ENCODE results near the gene CAMKK2.
A peak's percentile ranks its signal among the peaks of the same experiment; 100 is the strongest.

The CAMKK2 gene

GRCh38 chr12:121202407-121203355, 93.8 kb downstream of the CAMKK2 start:
- Histone ChIP-seq H3K9me3 (ENCODE audit: control insufficient read depth, insufficient read depth, low read depth, low read length) (no peaks in the 10 kb centered on the region), H3K4me1 (ENCODE audit: control insufficient read depth, insufficient read depth, low read length) (peaks cover 16% of the 10 kb centered on the region), H3K36me3 (ENCODE audit: control insufficient read depth in 2 of 2, insufficient read depth in 1 of 2, low read length in 2 of 2) (no peaks in the 10 kb centered on the region), H3K4me3 (ENCODE audit: low read depth, low read length) (no peak overlapping the region), H3K27ac (ENCODE audit: extremely low read depth, low read depth, low read length) (peak overlapping the region; percentile 56)
- CTCF ChIA-PET = interaction anchor here (0.7 to 0.9 kb wide), 2 partner anchors 13 to 674 kb away, joined by 3 to 4 read pairs; partner anchors contain the start of gene COQ5
- POLR2A ChIA-PET = interaction anchor here (0.6 kb wide), 1 partner anchor 19 kb away, joined by 4 read pairs; no protein-coding TSS in a partner anchor
- TF ChIP-seq ZNF610 (tag by site-specific recombination; IDR thresholded peaks at IDR 0.05; ENCODE audit: borderline replicate concordance) (0 out of 2 replicates have a peak, but pooled peaks have one; percentile 69), ZNF18 (tag by site-specific recombination; IDR thresholded peaks at IDR 0.05) (peak; percentile 81), SETDB1 (IDR thresholded peaks at IDR 0.05; ENCODE audit: insufficient read length, low read length) (no peak), ZNF248 (tag by site-specific recombination; IDR thresholded peaks at IDR 0.05) (no peak), ZNF791 (tag by site-specific recombination; IDR thresholded peaks at IDR 0.05) (no peak), ZNF157 (tag by site-specific recombination; IDR thresholded peaks at IDR 0.05) (no peak), KLF10 (tag by site-specific recombination; IDR thresholded peaks at IDR 0.05) (peak; percentile 86), ZNF114 (tag by site-specific recombination; IDR thresholded peaks at IDR 0.05) (no peak), PRDM1 (tag by site-specific recombination; IDR thresholded peaks at IDR 0.05) (no peak), ZSCAN23 (tag by site-specific recombination; IDR thresholded peaks at IDR 0.05) (peak; percentile 89), YY2 (tag by site-specific recombination; IDR thresholded peaks at IDR 0.05) (no peak), TRIM28 (IDR thresholded peaks at IDR 0.05; ENCODE audit: borderline replicate concordance, low read length) (peak; percentile 45; the same call in 1 of the 2 replicates), HOXC10 (CRISPR knock-in tag; IDR thresholded peaks at IDR 0.05) (no peak), ZNF654 (tag by site-specific recombination; IDR thresholded peaks at IDR 0.05; ENCODE audit: low read depth) (peak; percentile 11; the same call in 1 of the 2 replicates), ZNF544 (tag by site-specific recombination; IDR thresholded peaks at IDR 0.05) (no peak), ZSCAN5A (tag by site-specific recombination; IDR thresholded peaks at IDR 0.05) (no peak), ZNF311 (tag by site-specific recombination; IDR thresholded peaks at IDR 0.05; ENCODE audit: borderline replicate concordance) (no peak), ZNF701 (tag by site-specific recombination; IDR thresholded peaks at IDR 0.05) (no peak), KLF7 (tag by site-specific recombination; IDR thresholded peaks at IDR 0.05; ENCODE audit: borderline replicate concordance) (no peak; the same call in 1 of the 2 replicates), ZNF266 (tag by site-specific recombination; IDR thresholded peaks at IDR 0.05; ENCODE audit: low read depth) (no peak), RBAK (tag by site-specific recombination; IDR thresholded peaks at IDR 0.05) (no peak), MZF1 (tag by site-specific recombination; IDR thresholded peaks at IDR 0.05; ENCODE audit: borderline replicate concordance) (peak; percentile 46; the same call in 1 of the 2 replicates), ZNF658 (tag by site-specific recombination; IDR thresholded peaks at IDR 0.05) (no peak), ZNF513 (tag by site-specific recombination; IDR thresholded peaks at IDR 0.05) (no peak; the same call in 1 of the 2 replicates), ZNF391 (tag by site-specific recombination; IDR thresholded peaks at IDR 0.05; ENCODE audit: borderline replicate concordance, low read depth) (peak; percentile 82; the same call in 1 of the 2 replicates), ZNF362 (tag by site-specific recombination; IDR thresholded peaks at IDR 0.05) (no peak), HOXA7 (CRISPR knock-in tag; IDR thresholded peaks at IDR 0.05; ENCODE audit: borderline replicate concordance) (no peak), ZNF776 (tag by site-specific recombination; IDR thresholded peaks at IDR 0.05; ENCODE audit: borderline replicate concordance) (no peak), GLIS2 (tag by site-specific recombination; IDR thresholded peaks at IDR 0.05) (peak; percentile 56), TCF7L2 (IDR thresholded peaks at IDR 0.05; ENCODE audit: borderline replicate concordance, low read depth, low read length) (no peak), ZBTB8A (tag by site-specific recombination; IDR thresholded peaks at IDR 0.05) (peak; percentile 65), ZNF10 (tag by site-specific recombination; IDR thresholded peaks at IDR 0.05) (no peak), ZNF132 (tag by site-specific recombination; IDR thresholded peaks at IDR 0.05; ENCODE audit: borderline replicate concordance) (no peak), ZNF549 (tag by site-specific recombination; IDR thresholded peaks at IDR 0.05) (no peak)
